Adrenal gland (tissue), 12 donors: ENCODE data around the gene SLC44A5. TPM values are rescaled to one million over a fixed set of nuclear protein-coding genes. Genes with fewer than 3 reads are reported as not detected.

ENCODE experiments used
- DNase-seq, 7 donors: peaks; one replicate each; pipeline ENCODE4 v3.0.0-alpha.2; 2019 to 2020
- H3K27ac ChIP-seq, 5 donors: fragments of 200-600 bp; sonication (generic) in 4 of 5; 1 replicate in 3 of 5; 2 replicates in 2 of 5; pipeline versions ENCODE4 v1.5.1 to v1.8.0; 2016 to 2020; ENCODE audit warnings: mild to moderate bottlenecking in 1 of 5
- H3K27me3 ChIP-seq: fragments of 200-600 bp; 2 replicates; pipeline ENCODE4 v1.8.0; 2021
- H3K36me3 ChIP-seq, 2 donors: fragments of 200-600 bp; replicated peaks in 1 of 2; 1 replicate in 1 of 2; 2 replicates in 1 of 2; pipeline versions ENCODE4 v1.5.1 to v1.8.0; 2018 to 2022
- H3K4me1 ChIP-seq, 2 donors: fragments of 200-600 bp; replicated peaks in 1 of 2; 1 replicate in 1 of 2; 2 replicates in 1 of 2; pipeline versions ENCODE4 v1.5.1 to v1.8.0; 2018 to 2021
- H3K4me3 ChIP-seq, 4 donors: fragments of 200-600 bp; sonication (generic) in 3 of 4; one replicate each; pipeline ENCODE4 v1.5.1; 2016 to 2018
- H3K9me3 ChIP-seq, 3 donors: fragments of 200-600 bp; sonication (generic) in 1 of 3; replicated peaks in 1 of 3; 1 replicate in 2 of 3; 2 replicates in 1 of 3; pipeline versions ENCODE4 v1.5.1 to v1.8.0; 2016 to 2021
- CTCF ChIP-seq, 6 experiments: fragments of 450-650 bp in 4 of 6; fragments of 200-600 bp in 2 of 6; sonication (generic) in 1 of 6; IDR thresholded peaks; 1 replicate in 5 of 6; 2 replicates in 1 of 6; pipeline versions ENCODE4 v1.5.1 to v1.8.0; 2016 to 2021; ENCODE audit warnings: antibody characterized with exemption in 6 of 6, mild to moderate bottlenecking in 2 of 6, moderate library complexity in 1 of 6
- POLR2A ChIP-seq, 2 donors: fragments of 450-650 bp; IDR thresholded peaks; one replicate each; pipeline ENCODE4 v1.6.1; 2017; ENCODE audit warnings: antibody characterized with exemption in 2 of 2, mild to moderate bottlenecking in 2 of 2, moderate library complexity in 1 of 2
- WGBS, 4 donors: extraction: QIAGEN DNeasy Blood & Tissue Kit in 2 of 4; methylation state at CpG; one replicate each; pipeline versions ENCODE4 v1.1.5 to v1.1.7; 2013 to 2017; 5-methylcytosine and 5-hydroxymethylcytosine counted together
- intact Hi-C, 2 donors: fragments of 100-400 bp; cut with DNase I; formaldehyde crosslinking; loops; one replicate each; pipeline versions ENCODE4 v1.14.1 to v1.15.0; 2022 to 2023
- polyA plus RNA-seq, 3 donors: library from polyadenylated mRNA; stranded (reverse); fragments of 200-250 nt in 2 of 3; fragments of 350-450 nt in 1 of 3; fragmentation: Illumina TruSeq in 1 of 3; extraction: RNeasy Lipid Tissue Mini Kit (QIAGEN cat#74804) in 1 of 3; gene quantifications; one replicate each; pipeline ENCODE4 v1.2.3, GENCODE V29; 2013 to 2014
- total RNA-seq, 9 donors: library from RNA; depleted of rRNA in 4 of 9; stranded (reverse); fragments of >200 nt in 4 of 9; fragments of 120-200 nt in 1 of 9; fragmentation: NEBNext Ultra II Directional in 1 of 9; extraction: Animal tissue kit (Norgen Biotek cat#: 25700) in 1 of 9; gene quantifications; one replicate each; pipeline versions ENCODE4 v1.1.0 to v1.2.4, GENCODE V29; 2013 to 2023
- donor health status: healthy with polysubstance abuse.
- donor health status: Bipolar disorder and iron deficiency.
- donor health status: DM: yes; HTN: yes; CAD: no.
- donor health status: DM: no; HTN: no; CAD: no.
- donor health status: DM: no; HTN: no; CAD: no.
- donor health status: DM: yes; HTN: yes; CAD: no.

Gene SLC44A5
- total and polyA plus RNA-seq, 12 donors = 0.17 to 2.2 (median 0.48) TPM

- TF ChIP-seq POLR2A (IDR thresholded peaks at IDR 0.05) (no peak), CTCF (IDR thresholded peaks at IDR 0.05) (no peak)
- intact Hi-C loops = no loop called here
- no peaks in the 10 kb centered on the region for H3K4me1 ChIP-seq
- H3K27me3 ChIP-seq = no peaks in the 10 kb centered on the region
- H3K4me3 ChIP-seq = no peak overlapping the region
- H3K36me3 ChIP-seq = no peaks in the 10 kb centered on the region
- WGBS, 4 donors = 69 to 82% (median 78%) methylated on average over 3 of the region's 3 CpGs
- no peak overlapping the region for H3K27ac ChIP-seq
- H3K9me3 ChIP-seq = no peaks in the 10 kb centered on the region
- DNase-seq = no peak
These were observed 185.8 kb downstream of the SLC44A5 start for GRCh38 chr1:75425001-75425650.

GRCh38 chr1:75423616-75424015, 187.3 kb downstream of the SLC44A5 start:
- Histone ChIP-seq H3K27me3 (no peaks in the 10 kb centered on the region), H3K36me3 (no peaks in the 10 kb centered on the region), H3K4me1 (no peaks in the 10 kb centered on the region), H3K27ac (no peak overlapping the region), H3K9me3 (no peaks in the 10 kb centered on the region), H3K4me3 (no peak overlapping the region)
- DNase-seq = no peak
- WGBS, 4 donors = 74 to 81% (median 78%) methylated on average over 5 of the region's 5 CpGs
- intact Hi-C loops = no loop called here
- TF ChIP-seq POLR2A (IDR thresholded peaks at IDR 0.05) (no peak), CTCF (IDR thresholded peaks at IDR 0.05) (no peak)

- H3K27me3 ChIP-seq = no peaks in the 10 kb centered on the region
- TF ChIP-seq POLR2A (IDR thresholded peaks at IDR 0.05) (no peak), CTCF (IDR thresholded peaks at IDR 0.05) (no peak)
- H3K27ac ChIP-seq = no peak overlapping the region
- no peaks in the 10 kb centered on the region for H3K4me1 ChIP-seq
- intact Hi-C loops = no loop called here
- no peaks in the 10 kb centered on the region for H3K36me3 ChIP-seq
- DNase-seq = no peak
- H3K9me3 ChIP-seq = no peaks in the 10 kb centered on the region
- no peak overlapping the region for H3K4me3 ChIP-seq
- 51 to 70% (median 61%) methylated on average over 4 of the region's 4 CpGs for WGBS, 4 donors
These were observed 187.8 kb downstream of the SLC44A5 start for GRCh38 chr1:75423136-75423535.

GRCh38 chr1:75421371-75421770, 189.5 kb downstream of the SLC44A5 start:
- TF ChIP-seq POLR2A (IDR thresholded peaks at IDR 0.05) = no peak
- no peak for TF ChIP-seq CTCF (IDR thresholded peaks at IDR 0.05)
- Histone ChIP-seq H3K27ac (no peak overlapping the region), H3K9me3 (no peaks in the 10 kb centered on the region), H3K4me3 (no peak overlapping the region), H3K36me3 (no peaks in the 10 kb centered on the region), H3K27me3 (no peaks in the 10 kb centered on the region), H3K4me1 (no peaks in the 10 kb centered on the region)
- intact Hi-C loops = no loop called here
- no peak for DNase-seq
- 71 to 85% (median 78%) methylated on average over 1 of the region's 1 CpG for WGBS, 4 donors
